Activated CD4-positive, alpha-beta T cell treated with anti-CD3 and anti-CD28 coated beads for 4 hours (primary cell): Measurements from ENCODE around the gene KANK3.
"Not testable (repeated sequence)": the region's sequence is repeated elsewhere in the genome, so short reads cannot be mapped to it uniquely, and the experiment has no call there.

Source experiments
- DNase-seq, 2 donors: peaks; one replicate each; pipeline ENCODE4 v3.0.0-alpha.2; 2020

KANK3 gene

DNA sequence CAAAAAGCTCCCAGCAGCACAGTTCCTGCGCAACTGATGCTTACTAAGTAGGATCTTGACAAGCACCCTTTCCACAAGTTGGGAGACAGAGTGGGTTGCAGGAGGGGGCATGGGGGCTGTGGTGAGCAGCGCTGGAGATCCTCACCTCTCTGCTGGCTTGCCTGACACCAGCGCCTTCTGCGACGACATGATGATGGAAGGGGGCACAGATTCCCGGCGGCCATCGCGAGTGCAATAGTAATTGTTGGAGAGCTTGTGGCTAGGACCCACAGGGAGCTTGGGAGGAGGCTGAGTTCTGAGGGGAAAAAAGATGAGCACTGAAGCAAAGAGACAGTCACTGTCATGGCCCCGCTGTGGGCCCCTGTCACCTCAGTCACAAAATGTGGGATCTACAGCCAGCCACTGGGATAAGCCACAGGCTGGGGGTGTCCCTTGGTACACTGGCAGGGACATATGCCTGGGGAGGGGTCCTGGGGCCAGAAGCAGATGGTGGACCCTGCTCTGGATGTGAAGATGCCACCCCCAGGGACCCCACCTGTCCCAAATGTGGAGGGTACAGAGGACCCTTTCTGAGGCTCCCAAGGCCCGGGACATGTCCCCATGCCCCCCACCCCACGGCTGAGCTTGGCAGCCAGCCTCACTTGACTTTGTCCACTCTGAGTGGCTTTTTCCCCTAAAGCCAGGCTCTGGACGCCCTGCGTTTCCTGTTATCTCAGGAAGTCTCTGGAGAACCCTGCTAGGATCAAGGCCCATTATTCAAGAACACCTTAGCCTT is 26.5 kb downstream of the KANK3 start:
- no peak for DNase-seq

DNA sequence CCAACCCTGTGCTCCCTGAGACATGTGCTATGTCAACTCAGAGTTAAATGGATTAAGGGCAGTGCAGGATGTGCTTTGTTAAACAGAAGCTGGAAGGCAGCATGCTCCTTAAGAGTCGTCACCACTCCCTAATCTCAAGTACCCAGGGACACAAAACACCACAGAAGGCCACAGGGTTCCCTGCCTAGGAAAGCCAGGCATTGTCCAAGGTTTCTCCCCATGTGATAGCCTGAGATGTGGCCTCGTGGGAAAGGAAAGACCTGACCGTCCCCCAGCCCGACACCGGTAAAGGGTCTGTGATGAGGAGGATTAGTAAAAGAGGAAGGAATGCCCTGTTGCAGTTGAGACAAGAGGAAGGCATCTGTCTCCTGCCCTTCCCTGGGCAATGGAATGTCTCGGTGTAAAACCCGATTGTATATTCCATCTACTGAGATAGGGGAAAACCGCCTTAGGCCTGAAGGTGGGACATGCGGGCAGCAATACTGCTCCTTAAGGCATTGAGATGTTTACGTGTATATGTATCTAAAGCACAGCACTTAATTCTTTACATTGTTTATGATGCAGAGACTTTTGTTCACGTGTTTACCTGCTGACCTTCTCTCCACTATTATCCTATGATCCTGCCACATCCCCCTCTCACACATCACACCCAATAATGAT is 28.0 kb downstream of the KANK3 start:
- DNase-seq, result not testable (repeated sequence)

DNA sequence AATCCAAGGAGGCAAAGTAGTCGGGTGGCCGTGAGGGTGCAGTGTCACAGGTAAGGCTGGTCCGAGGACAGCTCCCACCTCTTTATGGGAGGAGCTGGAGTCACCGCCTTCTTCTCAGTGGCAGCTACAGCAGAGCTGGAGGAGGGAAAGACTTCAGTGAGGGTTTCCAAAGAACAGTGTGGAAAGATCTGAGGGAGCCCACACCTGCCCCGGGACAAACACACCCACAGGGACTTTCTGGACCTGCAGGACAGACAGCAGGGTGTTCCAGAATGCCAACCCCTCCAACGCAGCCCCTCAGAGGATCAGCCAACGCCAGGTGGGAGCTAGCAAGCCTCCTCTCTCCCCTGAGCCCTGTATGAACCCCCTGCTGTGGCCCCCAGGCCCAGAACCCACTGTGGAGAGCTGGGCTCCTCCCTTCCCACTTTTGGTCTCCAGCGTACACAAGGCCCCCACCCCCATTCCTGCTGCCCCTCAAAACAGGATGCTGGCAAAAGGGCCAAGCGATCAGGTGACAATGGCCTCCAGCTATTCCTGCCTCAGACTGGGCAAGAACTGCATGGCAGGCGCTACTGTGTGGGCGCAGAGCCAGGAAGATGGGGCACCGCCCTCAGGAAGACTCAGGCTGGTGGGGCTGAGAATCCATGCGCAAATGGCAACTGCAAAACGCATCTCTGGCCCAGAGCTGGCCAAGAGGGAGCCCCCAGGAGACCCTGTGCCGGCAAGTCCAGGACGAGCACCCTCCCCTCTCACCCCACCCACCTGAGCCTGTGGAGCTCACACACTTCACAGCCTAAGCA is 31.4 kb downstream of the KANK3 start:
- no peak for DNase-seq

DNA sequence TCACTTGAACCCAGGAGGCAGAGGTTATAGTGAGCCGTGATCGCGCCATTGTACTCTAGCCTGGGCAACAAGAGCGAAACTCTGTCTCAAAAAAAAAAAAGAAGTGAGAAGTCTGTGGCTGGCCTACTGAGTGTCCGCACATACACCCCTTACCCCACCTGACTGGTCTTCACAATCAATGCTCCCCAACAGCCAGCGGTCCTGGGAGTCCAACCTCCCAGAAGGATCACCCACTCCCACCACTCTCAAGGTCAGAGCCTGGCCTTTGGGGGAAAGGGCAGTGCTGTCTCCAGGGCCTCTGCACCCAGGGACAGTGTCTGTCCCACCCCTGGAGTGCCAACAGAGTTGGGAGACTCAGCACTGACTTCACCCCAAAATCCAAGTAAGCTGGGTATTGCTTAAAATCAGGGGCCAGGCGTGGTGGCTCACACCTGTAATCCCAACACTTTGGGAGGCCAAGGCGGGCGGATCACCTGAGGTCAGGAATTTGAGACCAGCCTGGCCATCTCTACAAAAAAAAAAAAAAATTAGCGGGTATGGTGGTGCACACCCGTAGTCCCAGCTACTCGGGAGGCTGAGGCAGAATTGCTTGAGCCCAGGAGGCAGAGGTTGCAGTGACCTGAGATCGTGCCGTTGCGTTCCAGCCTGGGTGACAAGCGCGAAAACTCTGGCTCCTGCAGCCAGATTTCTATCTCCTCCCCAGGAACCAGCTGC is 32.6 kb downstream of the KANK3 start:
- no peak for DNase-seq

DNA sequence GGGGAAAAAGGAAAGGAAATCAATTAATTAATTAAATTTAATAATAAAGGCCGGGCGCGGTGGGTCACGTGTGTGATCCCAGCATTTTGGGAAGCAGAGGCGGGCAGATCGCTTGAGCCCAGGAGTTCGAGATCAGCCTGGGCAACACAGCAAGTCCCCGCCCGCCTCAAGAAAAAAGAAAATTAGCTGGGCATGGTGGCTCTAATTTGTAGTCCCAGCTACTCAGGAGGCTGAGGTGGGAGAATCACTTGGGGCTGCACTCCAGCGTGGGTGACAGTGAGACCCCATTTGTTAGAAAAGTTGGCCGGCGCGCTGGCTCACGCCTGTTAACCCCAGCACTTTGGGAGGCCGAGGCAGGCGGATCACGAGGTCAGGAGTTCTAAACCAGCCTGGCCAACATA is 34.2 kb downstream of the KANK3 start:
- DNase-seq, result no peak

DNA sequence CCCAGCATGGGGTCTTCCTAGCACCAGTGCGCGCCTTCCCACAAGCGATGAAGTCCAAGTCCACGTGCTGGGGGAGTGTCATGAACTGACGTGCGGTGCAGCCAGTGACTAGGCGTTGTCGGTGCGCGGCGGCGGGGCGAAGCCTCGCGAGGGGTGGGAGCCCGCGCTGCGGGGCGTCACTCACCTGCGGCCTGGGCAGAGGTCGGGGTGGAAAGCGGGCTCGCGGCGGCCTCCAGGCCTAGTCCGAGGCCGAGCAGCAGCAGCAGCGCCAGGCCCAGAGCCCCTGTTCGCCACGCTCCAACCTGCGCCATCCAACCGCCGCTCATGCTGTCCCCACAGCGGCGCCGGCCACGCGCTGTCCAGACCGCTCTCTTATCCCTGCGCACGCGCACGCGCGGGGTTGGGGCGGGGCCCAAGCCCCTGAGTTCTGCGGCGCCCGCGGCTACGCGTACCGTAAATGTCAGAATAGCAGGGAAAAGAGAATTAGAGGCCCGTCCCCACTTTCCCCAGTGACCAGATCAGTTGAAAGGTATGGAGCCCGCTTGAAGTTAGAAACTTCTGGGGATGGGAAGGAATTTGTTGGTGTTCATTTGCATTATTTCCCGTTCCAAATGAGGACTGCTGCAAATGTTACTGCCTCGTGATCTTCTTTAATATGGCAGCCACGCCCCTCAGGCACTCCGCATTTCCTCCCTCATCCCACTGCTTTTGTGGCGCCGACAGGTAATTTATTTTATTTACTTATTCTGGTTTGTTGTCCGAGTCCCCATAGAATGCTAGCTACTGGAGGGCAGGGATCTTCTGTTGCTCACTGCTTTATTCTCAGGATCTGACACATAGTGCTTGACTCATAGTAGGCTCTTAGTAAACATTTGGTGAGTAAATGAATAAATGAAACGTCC is 34.8 kb downstream of the KANK3 start, which contains the start of gene CD320:
CD320 (minus strand) TSS at position 394 of the 902 bp plus-strand sequence; CDS start at position 326, 68 bp downstream.
- DNase-seq, result peak; percentile 80

DNA sequence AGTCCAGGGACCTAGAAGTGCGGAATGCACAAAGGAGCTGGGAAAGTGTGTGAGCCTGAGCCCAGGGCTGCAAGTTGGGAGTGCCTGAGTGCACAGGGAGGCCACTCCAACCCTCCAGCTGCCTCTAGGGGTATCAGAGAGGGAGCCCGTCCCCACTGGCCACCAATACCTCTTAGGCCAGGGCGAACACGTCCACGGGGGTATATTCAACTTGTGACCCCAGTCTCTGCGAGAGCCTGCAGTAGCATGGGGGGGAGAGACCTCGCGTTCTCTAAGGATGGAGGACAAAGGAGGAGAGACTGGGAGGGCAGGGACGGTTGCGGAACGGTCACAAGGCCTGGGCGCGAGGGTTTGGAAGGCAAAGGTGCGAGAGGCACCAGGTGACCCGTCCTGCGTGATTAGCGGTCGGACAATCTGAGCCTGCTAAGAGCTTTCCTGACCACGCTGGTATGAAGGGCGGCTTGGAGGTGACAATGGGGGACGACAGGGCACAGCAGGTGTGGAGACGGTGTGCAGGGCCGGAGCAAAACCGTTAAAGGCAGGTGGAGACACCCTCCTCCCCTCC is 35.6 kb downstream of the KANK3 start:
- DNase-seq, result no peak

DNA sequence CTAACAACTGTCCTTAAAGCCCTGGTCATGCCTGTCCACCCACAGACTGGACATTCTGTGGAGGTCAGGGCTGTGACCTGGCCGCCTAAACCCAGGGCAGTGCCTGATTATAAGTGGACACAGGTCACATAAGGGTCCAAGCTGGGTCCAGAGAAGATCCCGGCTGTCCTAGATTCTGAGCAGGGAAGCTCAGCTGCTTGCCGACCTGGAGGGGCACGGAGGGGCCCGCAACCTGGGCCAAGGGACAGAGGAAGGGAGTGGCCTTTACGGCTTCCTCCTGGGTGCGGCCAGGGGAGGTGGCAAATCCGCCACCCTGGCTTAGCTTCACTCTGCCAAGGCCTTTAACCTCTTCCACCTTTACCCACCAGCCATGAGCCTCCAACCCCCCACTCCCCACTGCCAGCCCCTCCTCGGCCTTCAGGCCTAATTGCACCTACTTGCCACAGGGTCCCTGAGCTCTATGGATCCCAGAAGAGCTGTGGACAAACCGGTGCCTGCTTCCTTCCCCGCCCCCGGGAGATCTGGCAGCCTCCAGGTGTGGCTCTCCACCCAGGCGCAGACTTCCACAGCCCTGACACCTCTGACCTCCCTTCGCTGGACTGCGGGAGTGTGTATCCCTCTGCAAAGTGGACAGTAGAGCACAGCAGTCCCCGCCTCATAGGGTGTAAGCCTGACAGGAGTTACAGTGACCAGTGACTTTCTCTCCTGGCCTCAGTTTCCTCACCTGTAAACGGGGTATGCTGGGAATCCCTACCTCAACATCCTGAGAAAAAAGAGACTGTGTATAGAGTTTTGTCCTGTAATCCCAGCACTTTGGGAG is 36.6 kb downstream of the KANK3 start:
- DNase-seq, result no peak

DNA sequence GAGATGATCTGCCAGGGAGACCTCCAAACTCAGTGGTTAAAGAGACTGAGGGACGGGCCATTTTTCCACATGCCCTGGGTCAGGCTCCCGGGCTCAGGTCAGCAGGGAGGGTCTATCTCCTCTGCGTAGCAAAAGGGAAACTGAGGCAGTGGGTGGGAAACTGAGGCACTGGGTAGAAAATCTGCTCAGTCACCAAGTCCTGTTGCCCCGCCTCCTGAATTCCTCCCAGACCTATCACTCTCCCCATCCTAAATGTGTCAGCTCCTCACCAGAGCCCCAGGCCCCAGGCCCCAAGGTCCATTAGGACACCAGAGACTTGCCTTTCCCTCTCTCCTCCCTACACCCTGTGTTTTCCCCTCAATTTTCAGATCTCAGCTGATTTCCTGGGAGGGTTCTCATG is 37.3 kb downstream of the KANK3 start:
- no peak for DNase-seq

DNA sequence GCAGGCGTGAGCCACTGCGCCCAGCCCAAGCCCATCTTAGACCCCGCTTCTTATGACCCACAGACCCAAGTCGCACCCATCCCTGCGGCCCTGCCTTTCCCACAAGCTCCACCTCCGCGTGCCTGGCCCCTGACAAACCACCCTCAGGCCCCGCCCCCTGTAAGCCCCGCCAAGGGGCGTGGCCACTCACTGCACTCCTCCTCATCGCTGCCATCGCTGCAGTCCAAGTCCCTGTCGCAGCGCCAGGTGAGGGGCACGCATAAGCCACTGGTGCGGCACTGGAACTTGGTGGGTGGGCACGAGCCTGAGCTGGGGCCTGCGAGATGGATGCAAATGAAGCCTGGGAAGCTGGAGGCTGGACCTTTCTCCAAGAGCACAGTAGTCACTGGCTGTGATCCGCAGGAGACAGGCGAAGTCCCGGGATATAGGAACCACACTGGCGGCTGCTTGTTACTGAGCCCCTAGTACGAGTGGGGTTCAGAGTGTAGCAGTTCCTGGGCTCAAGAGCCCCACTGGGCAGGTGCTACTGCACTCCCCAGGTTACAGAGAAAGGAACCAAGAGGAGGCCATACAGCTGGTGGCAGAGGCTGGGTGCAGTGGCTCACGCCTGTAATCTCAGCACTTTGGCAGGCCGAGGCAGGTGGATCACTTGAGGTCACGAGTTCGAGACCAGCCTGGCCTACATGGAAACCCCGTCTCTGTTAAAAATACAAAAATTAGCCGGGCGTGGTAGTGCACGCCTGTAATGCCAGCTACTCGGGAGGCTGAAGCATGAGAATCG is 38.0 kb downstream of the KANK3 start:
- no peak for DNase-seq

DNA sequence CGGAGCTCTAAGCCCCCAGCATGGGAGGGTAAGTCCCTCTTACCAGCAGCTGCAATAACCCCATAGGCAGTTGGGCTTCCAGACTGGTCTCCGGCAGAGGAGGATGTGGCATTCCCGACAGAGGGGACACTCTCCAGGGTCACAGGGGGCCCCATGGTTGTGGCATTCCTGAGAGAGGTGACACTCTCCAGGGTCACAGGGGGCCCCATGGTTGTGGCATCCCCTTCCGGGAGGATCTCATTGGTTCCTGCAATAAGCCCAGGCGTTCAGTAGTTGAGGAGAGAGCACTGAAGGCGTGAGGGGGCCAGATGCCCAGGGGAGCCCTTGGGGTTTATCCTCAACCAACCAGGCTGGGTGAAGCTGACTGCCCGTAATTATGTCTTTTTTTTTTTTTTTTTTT is 40.3 kb downstream of the KANK3 start:
- DNase-seq, result no peak

DNA sequence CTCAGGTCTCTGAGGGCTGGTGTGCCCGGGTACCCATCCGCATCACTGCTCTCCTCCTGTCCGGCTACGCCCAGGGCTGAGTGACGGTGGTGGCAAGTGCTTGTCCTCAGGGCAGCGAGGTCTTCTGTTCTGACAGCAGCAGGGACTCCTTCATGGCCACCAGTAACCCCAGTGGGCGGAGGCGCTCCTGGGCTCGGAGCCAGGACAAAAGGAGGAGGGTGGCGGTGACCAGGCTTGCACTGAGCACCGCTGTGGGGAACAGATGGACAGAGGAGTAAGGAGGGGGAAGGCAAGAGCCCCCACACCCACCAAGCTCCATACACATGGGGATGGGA is 40.7 kb downstream of the KANK3 start:
- no peak for DNase-seq

DNA sequence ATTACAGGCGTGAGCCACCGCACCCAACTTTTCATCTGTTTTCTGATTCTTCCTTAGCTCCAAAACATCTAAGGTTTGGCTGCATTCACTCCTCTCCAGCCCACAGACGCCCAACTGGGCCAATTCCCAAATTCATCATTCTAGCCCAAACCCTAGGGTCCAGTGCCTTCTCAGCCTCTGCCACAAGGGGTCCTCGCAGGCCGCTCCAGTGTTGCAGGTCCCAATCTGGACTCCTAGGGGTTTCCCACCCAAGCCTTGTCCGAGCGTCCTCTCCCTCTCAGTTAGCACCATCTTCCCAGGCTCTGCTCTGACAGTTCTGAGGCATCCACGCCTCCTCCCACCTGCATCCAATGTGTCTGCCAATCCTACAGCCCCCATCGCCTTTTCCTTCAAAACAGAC is 51.7 kb downstream of the KANK3 start:
- not testable (repeated sequence) for DNase-seq

DNA sequence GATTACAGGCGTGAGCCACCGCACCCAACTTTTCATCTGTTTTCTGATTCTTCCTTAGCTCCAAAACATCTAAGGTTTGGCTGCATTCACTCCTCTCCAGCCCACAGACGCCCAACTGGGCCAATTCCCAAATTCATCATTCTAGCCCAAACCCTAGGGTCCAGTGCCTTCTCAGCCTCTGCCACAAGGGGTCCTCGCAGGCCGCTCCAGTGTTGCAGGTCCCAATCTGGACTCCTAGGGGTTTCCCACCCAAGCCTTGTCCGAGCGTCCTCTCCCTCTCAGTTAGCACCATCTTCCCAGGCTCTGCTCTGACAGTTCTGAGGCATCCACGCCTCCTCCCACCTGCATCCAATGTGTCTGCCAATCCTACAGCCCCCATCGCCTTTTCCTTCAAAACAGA is 66.6 kb downstream of the KANK3 start:
- not testable (repeated sequence) for DNase-seq
